Endothelial cell of umbilical vein (primary cell): ENCODE data around the gene TAF8. TPM values are rescaled to one million over a fixed set of nuclear protein-coding genes. Genes with fewer than 3 reads are reported as not detected.

Experiments
- BruUV-seq: library from RNA; stranded (reverse); fragments of 400-500 nt; replicated peaks from 2 replicates; lab custom pipeline; 2021; lab: Mats Ljungman, UMichigan
- CTCF ChIA-PET: fragments of 300-600, 350-600 bp; sonication (Branson Sonifier 250); formaldehyde crosslinking; loops from one replicate; lab custom pipeline; 2021; ENCODE audit warnings: antibody characterized with exemption, inconsistent platforms; lab: Charles Lee
- POLR2A ChIA-PET: fragments of 300-600, 350-600 bp; sonication (Branson Sonifier 250); formaldehyde crosslinking; loops from one replicate; lab custom pipeline; 2021; ENCODE audit warnings: antibody characterized with exemption, inconsistent platforms; lab: Charles Lee
- DNase-seq: peaks from one replicate; pipeline ENCODE4 v3.0.0-alpha.2; 2011; ENCODE audit warnings: low read depth, low spot score
- FAIRE-seq: peaks from 2 replicates; lab custom pipeline; 2011; peaks lifted over from hg19 to GRCh38; lab: Jason Lieb, UNC
- H2AFZ ChIP-seq: 2 replicates; pipeline ENCODE4 v1.6.0; 2012; ENCODE audit warnings: low read depth, low read length, control low read depth, inconsistent platforms
- H3K27ac ChIP-seq: 2 replicates; pipeline ENCODE4 v1.5.1; 2011; ENCODE audit warnings: low read depth, mild to moderate bottlenecking, control low read depth, low read length, moderate library complexity; ENCODE audit not compliant: insufficient read depth
- H3K27me3 ChIP-seq, 2 experiments: 2 replicates each; pipeline versions ENCODE4 v1.6.0 to v1.6.1; 2011; ENCODE audit warnings: low read length in 2 of 2, mixed read lengths in 1 of 2; ENCODE audit not compliant: control insufficient read depth in 2 of 2, insufficient read depth in 2 of 2
- H3K36me3 ChIP-seq, 2 experiments: 2 replicates in 1 of 2; 3 replicates in 1 of 2; pipeline ENCODE4 v1.5.1; 2011; ENCODE audit warnings: low read length in 2 of 2, mild to moderate bottlenecking in 1 of 2, moderate library complexity in 1 of 2; ENCODE audit not compliant: control insufficient read depth in 2 of 2, insufficient read depth in 2 of 2; ENCODE audit errors: extremely low read depth in 1 of 2
- H3K4me1 ChIP-seq: 3 replicates; pipeline ENCODE4 v1.5.1; 2011; ENCODE audit warnings: mild to moderate bottlenecking, low read length; ENCODE audit not compliant: control insufficient read depth, insufficient read depth; ENCODE audit errors: extremely low read depth
- H3K4me2 ChIP-seq: 2 replicates; pipeline ENCODE4 v1.6.1; 2011; ENCODE audit warnings: low read length, control low read depth, mixed read lengths; ENCODE audit not compliant: insufficient read depth
- H3K4me3 ChIP-seq, 3 experiments: fragments of 200-600 bp in 1 of 3; sonication (generic), shearing (Covaris generic) in 1 of 3; replicated peaks in 1 of 3; 2 replicates each; pipeline ENCODE4 v1.5.1; 2011 to 2016; ENCODE audit warnings: control low read depth in 3 of 3, low read length in 3 of 3, mild to moderate bottlenecking in 2 of 3, inconsistent platforms in 1 of 3, low read depth in 1 of 3, moderate library complexity in 1 of 3; ENCODE audit not compliant: insufficient read depth in 1 of 3
- H3K79me2 ChIP-seq: 2 replicates; pipeline ENCODE4 v1.6.0; 2012; ENCODE audit warnings: low read length, inconsistent platforms; ENCODE audit not compliant: control insufficient read depth, insufficient read depth
- H3K9ac ChIP-seq: replicated peaks from 2 replicates; pipeline ENCODE3; 2011; ENCODE audit warnings: low read length, control low read depth; ENCODE audit not compliant: insufficient read depth; ENCODE audit errors: extremely low read depth
- H3K9me1 ChIP-seq: replicated peaks from 3 replicates; pipeline ENCODE4 v1.6.0; 2011; ENCODE audit warnings: mild to moderate bottlenecking, low read length; ENCODE audit not compliant: control insufficient read depth, insufficient read depth; ENCODE audit errors: extremely low read depth
- H3K9me3 ChIP-seq: replicated peaks from 2 replicates; pipeline ENCODE4 v1.5.1; 2012; ENCODE audit warnings: low read length, inconsistent platforms; ENCODE audit not compliant: control insufficient read depth, insufficient read depth
- H4K20me1 ChIP-seq: replicated peaks from 2 replicates; pipeline ENCODE3; 2011; ENCODE audit warnings: mild to moderate bottlenecking, low read length; ENCODE audit not compliant: control insufficient read depth, insufficient read depth; ENCODE audit errors: extremely low read depth
- EZH2 ChIP-seq: IDR thresholded peaks from 2 replicates; pipeline ENCODE4 v1.6.1; 2012; ENCODE audit warnings: borderline replicate concordance, low read depth, mild to moderate bottlenecking, moderate library complexity, low read length, inconsistent platforms; ENCODE audit not compliant: severe bottlenecking
- FOS ChIP-seq: IDR thresholded peaks from 2 replicates; pipeline ENCODE4 v1.6.1; 2011; ENCODE audit warnings: mild to moderate bottlenecking, low read length, moderate library complexity, borderline replicate concordance; ENCODE audit not compliant: insufficient read depth
- GATA2 ChIP-seq: IDR thresholded peaks from 2 replicates; pipeline ENCODE4 v1.7.0; 2011; ENCODE audit warnings: low read depth, mild to moderate bottlenecking, moderate library complexity, mixed read lengths, low read length; ENCODE audit not compliant: insufficient read length, insufficient read depth
- JUN ChIP-seq: IDR thresholded peaks from 2 replicates; pipeline ENCODE4 v1.6.1; 2011; ENCODE audit warnings: borderline replicate concordance, low read depth; ENCODE audit not compliant: insufficient read length, insufficient read depth
- MAX ChIP-seq: IDR thresholded peaks from 2 replicates; pipeline ENCODE4 v1.6.1; 2011; ENCODE audit not compliant: insufficient read depth, insufficient read length
- MYC ChIP-seq: IDR thresholded peaks from one replicate; pipeline ENCODE4 v1.6.1; 2011; ENCODE audit warnings: mild to moderate bottlenecking, low read depth, low read length
- POLR2A ChIP-seq: IDR thresholded peaks from 2 replicates; pipeline ENCODE4 v1.6.1; 2012; ENCODE audit warnings: low read depth, mild to moderate bottlenecking, control low read depth, low read length
- POLR2AphosphoS5 ChIP-seq: IDR thresholded peaks from 2 replicates; pipeline ENCODE4 v1.6.1; 2012; ENCODE audit warnings: low read depth, mild to moderate bottlenecking, control low read depth, low read length, moderate library complexity; ENCODE audit not compliant: insufficient read depth
- dilution Hi-C: fragments of 300-500 bp; cut with MboI; formaldehyde crosslinking; loops from one replicate; pipeline ENCODE4 v1.15.0; 2019; ENCODE audit warnings: low sequenced_read_pairs; ENCODE audit not compliant: extremely low pct_ligation_motif_present
- intact Hi-C: fragments of 100-400 bp; cut with micrococcal nuclease; formaldehyde crosslinking; loops from one replicate; pipeline ENCODE4 v1.10.0; 2022
- polyA plus RNA-seq, 4 experiments: library from polyadenylated mRNA; depleted of rRNA in 3 of 4; stranded (reverse) in 3 of 4; unstranded in 1 of 4; fragments of >200 nt; gene quantifications; 2 replicates each; pipeline versions ENCODE4 v1.2.1 to v1.2.3, GENCODE V29; 2011 to 2012; ENCODE audit warnings: missing spikeins in 1 of 4
- total RNA-seq: library from RNA; stranded (reverse); gene quantifications from 2 replicates; pipeline ENCODE4 v1.2.3, GENCODE V29; 2021
- TF ChIP-seq, protein P1 (sequence below), 2 donors: IDR thresholded peaks; 1 replicate in 1 of 2; 2 replicates in 1 of 2; pipeline ENCODE4 v1.5.1; 2011; ENCODE audit warnings: low read length in 2 of 2, mild to moderate bottlenecking in 2 of 2, moderate library complexity in 2 of 2, control low read depth in 1 of 2, inconsistent platforms in 1 of 2, low read depth in 1 of 2; ENCODE audit not compliant: insufficient read depth in 1 of 2; ENCODE audit errors: extremely low read depth in 1 of 2

TAF8 gene
- total and polyA plus RNA-seq, 2 donors (not counting 3 experiments of a cell fraction or from before 2014, with no cell fraction given) = 32.9 to 45.4 TPM

DNA sequence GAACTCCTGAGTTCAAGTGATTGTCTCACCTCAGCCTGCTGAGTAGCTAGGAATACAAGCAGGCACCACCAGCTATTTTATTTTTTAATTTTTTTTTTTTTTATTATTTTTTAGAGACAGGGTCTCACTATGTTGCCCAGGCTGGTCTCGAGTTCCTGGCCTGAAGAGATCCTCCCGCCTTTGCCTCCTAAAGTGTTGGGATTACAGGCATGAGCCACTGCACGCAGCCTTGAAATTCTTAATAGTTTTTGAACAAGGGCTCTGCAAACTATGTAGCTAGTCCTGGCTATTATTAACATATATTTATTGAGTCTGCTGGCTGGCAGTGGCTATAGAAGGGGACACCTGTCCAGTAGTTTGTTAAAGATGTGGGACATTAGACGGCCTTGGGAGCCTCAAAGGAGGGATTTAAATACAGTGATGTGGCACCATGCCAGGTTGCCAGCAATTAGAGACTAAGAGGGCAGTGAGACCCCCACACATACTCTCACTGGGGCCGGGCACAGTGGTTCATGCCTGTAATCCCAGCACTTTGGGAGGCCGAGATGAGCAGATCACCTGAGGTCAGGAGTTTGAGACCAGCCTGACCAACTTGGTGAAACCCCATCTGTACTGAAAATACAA lies 21.1 kb upstream of the TAF8 start:
- H3K9me1 ChIP-seq = no peaks in the 10 kb centered on the region
- H3K27ac ChIP-seq = no peak overlapping the region
- CTCF ChIA-PET = interaction anchor here (0.6 to 3.0 kb wide), 19 partner anchors 12 to 242 kb away, joined by 3 to 12 read pairs (median 4); partner anchors contain the start of genes BYSL, MED20, TAF8 and TOMM6
- no peak for FAIRE-seq
- POLR2A ChIA-PET = interaction anchor here (0.6 to 0.7 kb wide), 3 partner anchors 14 to 288 kb away, joined by 3 read pairs; no protein-coding TSS in a partner anchor
- H4K20me1 ChIP-seq = no peaks in the 10 kb centered on the region
- intact Hi-C loops (loop anchor here (5.0 kb wide), 2 partner anchors 62 to 87 kb away; partner anchors contain the start of gene CCND3), dilution Hi-C loops (no loop called here)
- H3K9ac ChIP-seq = no peak overlapping the region
- no TSS peak for BruUV-seq
- H3K4me1 ChIP-seq = peaks cover 10% of the 10 kb centered on the region
- no peak for TF ChIP-seq EZH2
- TF ChIP-seq GATA2 = no peak
- no peak for TF ChIP-seq POLR2AphosphoS5
- no peak for TF ChIP-seq POLR2A
- TF ChIP-seq MYC = no peak
- TF ChIP-seq MAX = no peak
- no peak for TF ChIP-seq JUN
- TF ChIP-seq FOS = no peak
- TF ChIP-seq, protein P1, sequence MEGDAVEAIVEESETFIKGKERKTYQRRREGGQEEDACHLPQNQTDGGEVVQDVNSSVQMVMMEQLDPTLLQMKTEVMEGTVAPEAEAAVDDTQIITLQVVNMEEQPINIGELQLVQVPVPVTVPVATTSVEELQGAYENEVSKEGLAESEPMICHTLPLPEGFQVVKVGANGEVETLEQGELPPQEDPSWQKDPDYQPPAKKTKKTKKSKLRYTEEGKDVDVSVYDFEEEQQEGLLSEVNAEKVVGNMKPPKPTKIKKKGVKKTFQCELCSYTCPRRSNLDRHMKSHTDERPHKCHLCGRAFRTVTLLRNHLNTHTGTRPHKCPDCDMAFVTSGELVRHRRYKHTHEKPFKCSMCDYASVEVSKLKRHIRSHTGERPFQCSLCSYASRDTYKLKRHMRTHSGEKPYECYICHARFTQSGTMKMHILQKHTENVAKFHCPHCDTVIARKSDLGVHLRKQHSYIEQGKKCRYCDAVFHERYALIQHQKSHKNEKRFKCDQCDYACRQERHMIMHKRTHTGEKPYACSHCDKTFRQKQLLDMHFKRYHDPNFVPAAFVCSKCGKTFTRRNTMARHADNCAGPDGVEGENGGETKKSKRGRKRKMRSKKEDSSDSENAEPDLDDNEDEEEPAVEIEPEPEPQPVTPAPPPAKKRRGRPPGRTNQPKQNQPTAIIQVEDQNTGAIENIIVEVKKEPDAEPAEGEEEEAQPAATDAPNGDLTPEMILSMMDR (IDR thresholded peaks at IDR 0.05; ENCODE audit: extremely low read depth in 1 of 2, insufficient read depth in 1 of 2, low read depth in 1 of 2, low read length in 2 of 2) = no peak
- no peaks in the 10 kb centered on the region for H3K9me3 ChIP-seq
- H3K4me2 ChIP-seq = no peak overlapping the region
- DNase-seq = no peak
- no peaks in the 10 kb centered on the region for H3K36me3 ChIP-seq
- H3K27me3 ChIP-seq = no peaks in the 10 kb centered on the region
- H2AFZ ChIP-seq = no peak overlapping the region
- no peaks in the 10 kb centered on the region for H3K79me2 ChIP-seq
- no peak overlapping the region for H3K4me3 ChIP-seq
